Stimulated activated CD4-positive, alpha-beta T cell treated with anti-CD3 and anti-CD28 coated beads, Interleukin-2, amount 100 ng/mL, for 48 hours (primary cell): ENCODE data around the gene APCDD1.
A peak's percentile ranks its signal among the peaks of the same experiment; 100 is the strongest.
"Not testable (repeated sequence)": the region's sequence is repeated elsewhere in the genome, so short reads cannot be mapped to it uniquely, and the experiment has no call there.

Experiments used
- DNase-seq, 2 donors: peaks; one replicate each; pipeline ENCODE4 v3.0.0-alpha.2; 2020

Gene APCDD1

GRCh38 chr18:10530002-10530401, 75.6 kb downstream of the APCDD1 start:
- DNase-seq = no peak

GRCh38 chr18:10530852-10531251, 76.4 kb downstream of the APCDD1 start:
- peak in 1 of 2 donors; percentile 25 for DNase-seq

- DNase-seq = no peak
Observed at GRCh38 chr18:10533111-10533510, 78.7 kb downstream of the APCDD1 start.

- no peak for DNase-seq
Observed at GRCh38 chr18:10536280-10536679, 81.8 kb downstream of the APCDD1 start.

- DNase-seq = no peak
Observed at GRCh38 chr18:10537765-10538164, 83.3 kb downstream of the APCDD1 start.

- DNase-seq = not testable (repeated sequence)
Observed at GRCh38 chr18:10539124-10539523, 84.7 kb downstream of the APCDD1 start.
